GM12873 (cell line): ENCODE results near the gene KLK3.

ENCODE experiments used
- CTCF ChIP-seq: IDR thresholded peaks from 2 replicates; pipeline ENCODE4 v1.5.1; 2012; ENCODE audit warnings: low read depth, mild to moderate bottlenecking, moderate library complexity, low read length, control low read depth; ENCODE audit not compliant: insufficient read depth; ENCODE audit errors: missing control alignments

KLK3 gene

GRCh38 chr19:50839712-50840655 lies 14.7 kb upstream of the KLK3 start:
- no peak for TF ChIP-seq CTCF

GRCh38 chr19:50842130-50842529 lies 12.6 kb upstream of the KLK3 start:
- TF ChIP-seq CTCF: no peak

- TF ChIP-seq CTCF: no peak
These were observed 11.5 kb upstream of the KLK3 start for GRCh38 chr19:50843205-50843604.

- no peak for TF ChIP-seq CTCF
These were observed 11.0 kb upstream of the KLK3 start for GRCh38 chr19:50843701-50844221.

GRCh38 chr19:50844296-50844935 lies 10.3 kb upstream of the KLK3 start:
- no peak for TF ChIP-seq CTCF

- no peak for TF ChIP-seq CTCF
These were observed 4.0 kb upstream of the KLK3 start for GRCh38 chr19:50850738-50851137.

- TF ChIP-seq CTCF: no peak
These were observed 3.1 kb upstream of the KLK3 start for GRCh38 chr19:50851620-50852019.
